HK-2 (cell line): ENCODE data around the gene ERBB4.

Source experiments
- DNase-seq: peaks from one replicate; pipeline ENCODE4 v3.0.0-alpha.2; 2018; ENCODE audit not compliant: unreplicated experiment

The ERBB4 gene

DNA sequence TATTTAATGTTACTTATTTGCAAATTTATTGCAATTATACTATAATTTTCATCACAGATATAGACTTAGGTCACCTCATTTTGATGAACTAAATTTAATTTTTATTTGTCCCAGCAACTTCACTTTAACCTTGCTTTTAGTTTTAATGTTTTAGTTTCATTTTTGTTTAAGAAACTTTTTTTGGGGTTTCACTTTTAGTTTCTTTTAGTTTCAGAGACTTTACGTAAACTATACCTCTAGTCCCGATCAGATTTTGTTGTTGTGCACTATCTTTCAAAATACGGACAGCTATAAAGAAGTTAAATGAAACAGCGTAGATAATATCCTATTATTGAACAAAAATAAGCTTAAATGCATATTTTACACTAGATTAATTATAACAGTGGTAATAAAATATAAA is 460.5 kb downstream of the ERBB4 start:
- DNase-seq, result no peak

DNA sequence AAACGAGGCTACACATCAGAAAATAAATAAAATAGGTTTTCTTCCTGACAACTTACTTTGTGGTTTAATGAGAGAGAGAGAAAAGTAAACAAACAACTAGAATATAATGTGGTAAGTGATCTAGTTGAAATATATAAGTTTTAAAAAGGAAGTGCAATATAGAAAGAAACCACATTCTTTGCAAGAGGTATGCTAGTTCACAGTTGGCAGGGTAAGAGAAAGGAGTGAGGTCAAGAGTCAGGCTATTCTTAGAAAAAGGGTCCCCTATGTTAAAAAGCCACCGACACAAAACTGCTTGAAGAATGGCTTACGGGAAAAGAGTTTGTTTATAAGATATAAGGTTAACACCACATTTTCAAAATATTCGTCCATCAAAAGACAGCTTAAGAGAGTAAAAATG is 462.1 kb downstream of the ERBB4 start:
- no peak for DNase-seq

- DNase-seq, result no peak
Observed at GRCh38 chr2:212073360-212073759, 465.2 kb downstream of the ERBB4 start.

- DNase-seq, result no peak
Observed at GRCh38 chr2:212066546-212066945, 472.1 kb downstream of the ERBB4 start.

- DNase-seq, result no peak
Observed at GRCh38 chr2:212064318-212064717, 474.3 kb downstream of the ERBB4 start.

GRCh38 chr2:212052412-212053159 is 486.0 kb downstream of the ERBB4 start:
- DNase-seq, result no peak

- DNase-seq, result no peak
Observed at GRCh38 chr2:212050871-212051270, 487.7 kb downstream of the ERBB4 start.

DNA sequence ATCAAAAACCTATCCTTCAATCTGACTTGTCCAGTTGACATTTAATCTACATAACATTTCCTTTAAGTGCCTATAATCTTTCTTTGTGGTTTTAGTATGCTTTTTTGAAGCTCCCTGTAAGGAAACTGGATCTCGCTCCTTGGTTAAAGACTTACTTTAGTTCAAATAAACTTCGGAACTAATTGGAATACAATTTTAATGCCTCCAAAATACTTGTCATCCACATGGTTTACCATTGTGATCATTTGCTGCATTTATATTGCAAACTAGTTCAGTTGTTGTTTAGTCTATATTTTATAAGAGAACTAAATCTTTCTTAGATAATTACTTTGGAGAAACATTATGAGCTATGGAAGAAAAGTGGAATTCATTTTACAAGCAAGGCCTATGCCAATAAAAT is 496.0 kb downstream of the ERBB4 start:
- no peak for DNase-seq

- no peak for DNase-seq
Observed at GRCh38 chr2:212037062-212037461, 501.5 kb downstream of the ERBB4 start.

GRCh38 chr2:212034841-212035585 is 503.6 kb downstream of the ERBB4 start:
- DNase-seq, result no peak

DNA sequence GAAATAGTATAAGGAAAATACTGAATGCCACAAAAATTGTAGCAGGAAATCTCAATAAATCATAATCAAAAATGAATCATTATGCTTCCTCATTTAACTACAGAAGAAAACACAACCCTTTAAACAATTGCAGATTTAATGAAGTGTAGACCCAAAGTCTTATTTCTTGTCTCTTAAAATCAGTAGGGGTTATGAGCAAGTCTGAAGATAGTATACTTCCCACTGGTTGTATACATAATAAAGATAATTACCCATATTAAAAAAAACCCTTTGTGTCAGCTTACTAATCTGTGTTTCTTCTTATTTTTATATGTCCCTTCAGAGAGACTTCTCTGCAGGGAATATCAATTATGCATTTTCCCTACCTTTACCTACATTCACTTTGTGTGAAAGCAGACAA is 504.7 kb downstream of the ERBB4 start:
- DNase-seq, result no peak

DNA sequence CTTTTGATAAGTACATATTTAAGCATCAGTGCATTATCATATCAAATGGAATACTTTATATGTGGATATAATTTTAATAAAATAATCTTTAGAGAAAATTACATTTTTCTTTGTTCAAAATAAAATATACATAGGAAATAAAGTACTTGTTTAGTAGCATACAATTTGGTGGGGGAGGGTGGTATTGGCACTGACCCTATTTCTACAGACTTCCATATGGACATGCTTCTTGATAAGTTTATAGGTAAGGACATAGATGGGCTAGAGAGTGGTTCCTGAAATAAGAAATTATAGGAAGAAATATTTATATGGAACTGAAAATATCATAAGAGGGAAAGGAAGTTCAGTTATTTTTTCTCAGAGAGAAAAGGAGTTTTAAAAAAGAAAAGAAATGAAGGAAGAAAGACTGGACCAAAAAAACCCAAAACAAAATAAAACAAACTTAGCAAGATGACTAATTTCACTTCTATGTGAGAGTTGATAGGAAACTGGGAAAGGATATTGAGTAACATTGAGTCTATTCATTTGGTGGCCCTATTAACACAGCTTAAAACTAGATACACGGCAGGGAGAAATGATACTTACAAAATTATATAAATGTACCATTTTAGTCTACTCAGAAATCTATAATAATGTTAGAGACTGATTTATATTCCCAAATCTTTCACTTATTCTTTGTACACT is 505.9 kb downstream of the ERBB4 start:
- no peak for DNase-seq

DNA sequence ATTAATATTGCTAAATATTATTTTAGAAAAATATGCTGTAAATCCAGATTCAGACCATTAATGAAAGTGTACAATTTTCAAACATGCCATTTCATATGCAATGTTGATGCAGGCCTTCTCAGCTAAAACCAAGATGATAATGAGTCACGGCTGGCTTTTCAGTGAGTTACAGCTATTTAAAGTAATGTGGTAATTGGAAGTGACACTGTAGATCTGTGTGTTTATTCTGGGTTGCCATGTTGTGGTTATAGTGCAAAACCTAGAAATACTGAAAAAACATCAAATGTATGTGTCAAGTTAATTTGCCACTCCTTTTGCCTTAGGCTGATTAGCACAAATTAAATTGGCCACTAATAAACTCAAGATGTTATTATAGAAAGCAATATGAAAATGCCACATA is 506.6 kb downstream of the ERBB4 start:
- no peak for DNase-seq

DNA sequence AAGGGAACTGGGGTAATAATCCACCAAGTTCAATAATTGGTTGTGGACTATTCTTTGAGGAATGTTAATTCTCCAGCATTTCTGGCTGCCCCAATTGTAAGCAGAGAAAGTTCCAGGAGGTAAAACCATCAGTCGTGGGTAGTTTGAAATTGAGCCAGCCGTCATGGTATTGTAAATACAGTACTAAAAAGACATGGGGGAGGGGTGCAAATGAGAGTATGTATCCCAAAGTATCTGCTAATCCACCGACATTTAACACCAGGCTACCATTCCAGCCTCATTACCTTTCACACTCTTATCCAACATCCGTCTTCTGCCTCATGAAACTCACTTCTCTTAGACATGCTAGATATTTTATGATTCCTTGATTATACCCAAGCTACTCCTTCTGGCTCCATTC is 507.9 kb downstream of the ERBB4 start:
- no peak for DNase-seq

- no peak for DNase-seq
Observed at GRCh38 chr2:212028798-212029394, 509.7 kb downstream of the ERBB4 start.

- DNase-seq, result no peak
Observed at GRCh38 chr2:212027681-212028628, 510.6 kb downstream of the ERBB4 start.

- no peak for DNase-seq
Observed at GRCh38 chr2:212024040-212024439, 514.6 kb downstream of the ERBB4 start.

DNA sequence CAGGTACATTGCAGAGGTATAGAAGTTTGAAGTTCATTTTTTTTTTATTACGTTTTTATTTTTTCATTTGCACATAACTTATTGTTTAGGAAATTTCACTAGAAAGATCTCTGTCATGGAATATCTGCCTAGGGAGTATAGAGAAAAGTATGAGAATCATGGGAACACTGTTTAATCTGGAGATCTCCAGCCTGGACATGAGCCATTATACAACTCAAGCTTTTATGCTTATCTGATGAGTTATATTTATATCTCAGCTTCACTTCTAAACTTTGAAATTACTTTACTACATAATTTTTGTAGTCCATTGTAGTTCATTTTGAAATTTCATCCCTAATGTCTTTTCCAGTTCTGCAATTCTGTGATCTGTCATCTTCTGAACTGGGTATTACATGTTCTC is 515.6 kb downstream of the ERBB4 start:
- no peak for DNase-seq

DNA sequence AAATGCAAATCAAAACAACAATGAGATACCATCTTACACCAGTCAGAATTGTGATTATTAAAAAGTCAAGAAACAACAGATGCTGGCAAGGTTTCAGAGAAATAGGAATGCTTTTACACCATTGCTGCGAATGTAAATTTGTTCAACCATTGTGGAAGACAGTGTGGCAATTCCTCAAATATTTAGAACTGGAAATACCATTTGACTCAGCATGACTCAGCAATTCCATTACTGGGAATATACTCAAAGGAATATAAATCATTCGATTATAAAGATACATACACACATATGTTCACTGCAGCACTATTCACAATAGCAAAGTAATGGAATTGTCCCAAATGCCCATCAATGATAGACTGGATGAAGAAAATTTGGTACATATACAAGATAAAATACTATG is 516.7 kb downstream of the ERBB4 start:
- DNase-seq, result no peak

DNA sequence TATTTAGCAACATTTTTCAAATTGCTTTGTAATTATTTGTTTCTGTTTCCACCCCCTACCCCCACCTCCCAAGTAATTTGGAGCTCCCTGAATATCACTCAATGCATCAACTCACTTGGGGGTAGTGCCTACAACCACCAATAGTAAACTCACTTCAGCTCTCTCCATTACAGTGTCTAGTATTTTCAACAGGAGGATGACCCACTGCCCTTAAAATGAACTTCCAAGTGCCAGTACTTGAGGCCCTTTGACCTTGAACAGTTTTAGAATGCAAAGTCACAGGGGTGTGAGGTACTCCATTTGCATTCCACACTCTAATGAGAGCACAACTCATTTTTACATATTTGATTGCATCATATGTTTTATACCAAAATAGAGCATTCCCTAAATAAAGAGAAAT is 523.0 kb downstream of the ERBB4 start:
- no peak for DNase-seq

GRCh38 chr2:212013626-212014025 is 525.0 kb downstream of the ERBB4 start:
- DNase-seq, result no peak
